Effector CD8-positive, alpha-beta T cell (primary cell): ENCODE results near the gene NHLRC4.
A peak's percentile ranks its signal among the peaks of the same experiment; 100 is the strongest.

Source experiments
- DNase-seq: peaks from one replicate; lab custom pipeline; 2025; lab: John Stamatoyannopoulos, UW

Gene NHLRC4

GRCh38 chr16:565419-566330, 1.1 kb upstream of the NHLRC4 start:
- DNase-seq = no peak

- no peak for DNase-seq
Measured at GRCh38 chr16:567373-568256, 810 bp downstream of the NHLRC4 start.

GRCh38 chr16:568401-569258, 1.8 kb downstream of the NHLRC4 start:
- DNase-seq = no peak

- DNase-seq = peak; percentile 50
Measured at GRCh38 chr16:569445-570254, 2.8 kb downstream of the NHLRC4 start, which contains the start of gene PIGQ. PIGQ (plus strand) TSS chr16:569968; CDS start chr16:574075, 4,107 bp downstream.

- DNase-seq = no peak
Measured at GRCh38 chr16:572865-573650, 6.3 kb downstream of the NHLRC4 start.

- no peak for DNase-seq
Measured at GRCh38 chr16:574021-574760, 7.4 kb downstream of the NHLRC4 start.

GRCh38 chr16:575354-576196, 8.8 kb downstream of the NHLRC4 start:
- DNase-seq = no peak

GRCh38 chr16:576197-576822, 9.5 kb downstream of the NHLRC4 start:
- no peak for DNase-seq

- no peak for DNase-seq
Measured at GRCh38 chr16:576823-577201, 10.0 kb downstream of the NHLRC4 start.

GRCh38 chr16:577796-578195, 11.0 kb downstream of the NHLRC4 start:
- DNase-seq = no peak

- no peak for DNase-seq
Measured at GRCh38 chr16:578232-578869, 11.5 kb downstream of the NHLRC4 start.

- DNase-seq = peak; percentile 18
Measured at GRCh38 chr16:578870-579405, 12.1 kb downstream of the NHLRC4 start.

GRCh38 chr16:580141-580945, 13.5 kb downstream of the NHLRC4 start:
- no peak for DNase-seq

GRCh38 chr16:580946-581498, 14.2 kb downstream of the NHLRC4 start:
- no peak for DNase-seq

- no peak for DNase-seq
Measured at GRCh38 chr16:582218-582613, 15.4 kb downstream of the NHLRC4 start.
